Loucy (cell line): ENCODE measurements around the gene ARHGAP22.

Source experiments
- CTCF ChIP-seq: fragments of 200-600 bp; sonication (generic); conservative IDR thresholded peaks from 2 replicates; pipeline ENCODE4 v1.5.1; 2014; ENCODE audit warnings: mild to moderate bottlenecking, antibody characterized with exemption, low read length
- EZH2phosphoT487 ChIP-seq: fragments of 200-600 bp; IDR thresholded peaks from 2 replicates; pipeline ENCODE4 v1.6.1; 2018; ENCODE audit warnings: antibody characterized with exemption, mild to moderate bottlenecking, moderate library complexity, borderline replicate concordance

GRCh38 chr10:48518986-48519385 lies 85.9 kb downstream of the ARHGAP22 start:
- no peak for TF ChIP-seq CTCF
- TF ChIP-seq EZH2phosphoT487 = no peak
